H7 (cell line): ENCODE results near the gene CHTF18. TPM values are rescaled to one million over a fixed set of nuclear protein-coding genes. Genes with fewer than 3 reads are reported as not detected.

Experiments used
- DNase-seq: peaks from one replicate; pipeline ENCODE4 v3.0.0; 2012
- H3K27me3 ChIP-seq: 2 replicates; pipeline ENCODE4 v1.6.0; 2011; ENCODE audit warnings: mild to moderate bottlenecking, low read length; ENCODE audit not compliant: control insufficient read depth, insufficient read depth
- H3K36me3 ChIP-seq: replicated peaks from 2 replicates; pipeline ENCODE4 v1.5.1; 2011; ENCODE audit warnings: low read length; ENCODE audit not compliant: control insufficient read depth, insufficient read depth
- H3K4me3 ChIP-seq: 2 replicates; pipeline ENCODE4 v1.5.1; 2011; ENCODE audit warnings: low read depth, mild to moderate bottlenecking, control low read depth, low read length, moderate library complexity; ENCODE audit not compliant: insufficient read depth
- total RNA-seq: library from RNA; depleted of rRNA; stranded (reverse); fragments of >200 nt; shearing (Covaris generic); gene quantifications from 2 replicates; pipeline ENCODE4 v1.2.3, GENCODE V29; 2014

Gene CHTF18
- total RNA-seq, 1 experiment from 2014 or later = 65.9 TPM

- Histone ChIP-seq H3K4me3 (no peak overlapping the region), H3K27me3 (no peaks in the 10 kb centered on the region), H3K36me3 (no peaks in the 10 kb centered on the region)
- DNase-seq = no peak
Measured at GRCh38 chr16:776824-777223, 11.6 kb upstream of the CHTF18 start.

GRCh38 chr16:777826-778225 lies 10.6 kb upstream of the CHTF18 start:
- Histone ChIP-seq H3K4me3 (no peak overlapping the region), H3K36me3 (no peaks in the 10 kb centered on the region), H3K27me3 (no peaks in the 10 kb centered on the region)
- DNase-seq = no peak

GRCh38 chr16:778447-778846 lies 10.0 kb upstream of the CHTF18 start:
- Histone ChIP-seq H3K27me3 (no peaks in the 10 kb centered on the region), H3K4me3 (no peak overlapping the region), H3K36me3 (no peaks in the 10 kb centered on the region)
- no peak for DNase-seq

GRCh38 chr16:778909-779527 lies 9.4 kb upstream of the CHTF18 start:
- Histone ChIP-seq H3K36me3 (no peaks in the 10 kb centered on the region), H3K4me3 (no peak overlapping the region), H3K27me3 (no peaks in the 10 kb centered on the region)
- no peak for DNase-seq

GRCh38 chr16:779561-779960 lies 8.9 kb upstream of the CHTF18 start:
- no peak overlapping the region for H3K4me3 ChIP-seq
- no peak for DNase-seq
- no peaks in the 10 kb centered on the region for H3K36me3 ChIP-seq

GRCh38 chr16:780296-780695 lies 8.1 kb upstream of the CHTF18 start:
- Histone ChIP-seq H3K4me3 (no peak overlapping the region), H3K27me3 (no peaks in the 10 kb centered on the region), H3K36me3 (no peaks in the 10 kb centered on the region)
- no peak for DNase-seq

More at GRCh38 chr16:779561-779960, 8.9 kb upstream of the CHTF18 start:
- no peaks in the 10 kb centered on the region for H3K27me3 ChIP-seq

- Histone ChIP-seq H3K4me3 (no peak overlapping the region), H3K36me3 (peaks cover 2% of the 10 kb centered on the region; the same call in 1 of the 2 replicates), H3K27me3 (no peaks in the 10 kb centered on the region)
- no peak for DNase-seq
Measured at GRCh38 chr16:781346-782010, 6.9 kb upstream of the CHTF18 start.

GRCh38 chr16:782258-782657 lies 6.2 kb upstream of the CHTF18 start:
- Histone ChIP-seq H3K4me3 (no peak overlapping the region), H3K36me3 (peaks cover 3% of the 10 kb centered on the region; the same call in 1 of the 2 replicates), H3K27me3 (no peaks in the 10 kb centered on the region)
- DNase-seq = peak; percentile 76

- Histone ChIP-seq H3K27me3 (no peaks in the 10 kb centered on the region), H3K36me3 (peaks cover 3% of the 10 kb centered on the region; the same call in 1 of the 2 replicates), H3K4me3 (no peak overlapping the region)
- peak; percentile 76 for DNase-seq
Measured at GRCh38 chr16:782766-783403, 5.5 kb upstream of the CHTF18 start.

GRCh38 chr16:783404-784161 lies 4.8 kb upstream of the CHTF18 start:
- no peak for DNase-seq
- no peak overlapping the region for H3K4me3 ChIP-seq
- peaks cover 3% of the 10 kb centered on the region; the same call in 1 of the 2 replicates for H3K36me3 ChIP-seq
- no peaks in the 10 kb centered on the region for H3K27me3 ChIP-seq

- Histone ChIP-seq H3K36me3 (peaks cover 3% of the 10 kb centered on the region; the same call in 1 of the 2 replicates), H3K27me3 (no peaks in the 10 kb centered on the region), H3K4me3 (no peak overlapping the region)
- DNase-seq = no peak
Measured at GRCh38 chr16:784431-784830, 4.0 kb upstream of the CHTF18 start.

- no peak overlapping the region for H3K4me3 ChIP-seq
- DNase-seq = peak; percentile 97
- H3K27me3 ChIP-seq = no peaks in the 10 kb centered on the region
- H3K36me3 ChIP-seq = peaks cover 11% of the 10 kb centered on the region
Measured at GRCh38 chr16:785563-786535, 2.6 kb upstream of the CHTF18 start.

- Histone ChIP-seq H3K27me3 (no peaks in the 10 kb centered on the region), H3K36me3 (peaks cover 18% of the 10 kb centered on the region)
- DNase-seq = no peak
Measured at GRCh38 chr16:787321-787966, 976 bp upstream of the CHTF18 start.

More at GRCh38 chr16:787321-787966, 976 bp upstream of the CHTF18 start:
- H3K4me3 ChIP-seq = peak overlapping the region; percentile 77
